Ascending aorta (tissue), 2 donors: ENCODE data around the gene YEATS2. TPM values are rescaled to one million over a fixed set of nuclear protein-coding genes. Genes with fewer than 3 reads are reported as not detected.

Source experiments
- DNase-seq, 2 donors: peaks; one replicate each; pipeline ENCODE4 v3.0.0-alpha.2; 2019; ENCODE audit warnings: low spot score in 2 of 2
- H3K27ac ChIP-seq, 2 donors: fragments of 200-600 bp; sonication (generic); one replicate each; pipeline ENCODE4 v1.5.1; 2016 to 2017; ENCODE audit warnings: mild to moderate bottlenecking in 1 of 2
- H3K27me3 ChIP-seq: fragments of 200-600 bp; sonication (generic); one replicate; pipeline ENCODE4 v1.5.1; 2017
- H3K36me3 ChIP-seq, 2 donors: fragments of 200-600 bp; sonication (generic); one replicate each; pipeline ENCODE4 v1.5.1; 2016
- H3K4me1 ChIP-seq, 2 donors: fragments of 200-600 bp; sonication (generic); one replicate each; pipeline ENCODE4 v1.5.1; 2016 to 2017; ENCODE audit warnings: mild to moderate bottlenecking in 1 of 2
- H3K4me3 ChIP-seq, 2 donors: fragments of 200-600 bp; sonication (generic); one replicate each; pipeline ENCODE4 v1.5.1; 2016 to 2017; ENCODE audit warnings: mild to moderate bottlenecking in 1 of 2
- H3K9me3 ChIP-seq, 2 donors: fragments of 200-600 bp; sonication (generic); one replicate each; pipeline ENCODE4 v1.5.1; 2016
- intact Hi-C: fragments of 100-400 bp; cut with DNase I; formaldehyde crosslinking; loops from one replicate; pipeline ENCODE4 v1.15.1; 2023
- total RNA-seq: library from RNA; depleted of rRNA; stranded (reverse); fragments of >200 nt; gene quantifications from one replicate; pipeline ENCODE4 v1.1.0, GENCODE V29; 2016
- TF ChIP-seq, protein P1 (sequence below), 3 experiments: fragments of 200-600 bp in 2 of 3; fragments of 450-650 bp in 1 of 3; sonication (generic) in 2 of 3; IDR thresholded peaks; one replicate each; pipeline ENCODE4 v1.5.1; 2016 to 2019; ENCODE audit warnings: antibody characterized with exemption in 3 of 3, mild to moderate bottlenecking in 1 of 3, moderate library complexity in 1 of 3

Gene YEATS2
- total RNA-seq, 1 donor from 2014 or later: 29.2 TPM

DNA sequence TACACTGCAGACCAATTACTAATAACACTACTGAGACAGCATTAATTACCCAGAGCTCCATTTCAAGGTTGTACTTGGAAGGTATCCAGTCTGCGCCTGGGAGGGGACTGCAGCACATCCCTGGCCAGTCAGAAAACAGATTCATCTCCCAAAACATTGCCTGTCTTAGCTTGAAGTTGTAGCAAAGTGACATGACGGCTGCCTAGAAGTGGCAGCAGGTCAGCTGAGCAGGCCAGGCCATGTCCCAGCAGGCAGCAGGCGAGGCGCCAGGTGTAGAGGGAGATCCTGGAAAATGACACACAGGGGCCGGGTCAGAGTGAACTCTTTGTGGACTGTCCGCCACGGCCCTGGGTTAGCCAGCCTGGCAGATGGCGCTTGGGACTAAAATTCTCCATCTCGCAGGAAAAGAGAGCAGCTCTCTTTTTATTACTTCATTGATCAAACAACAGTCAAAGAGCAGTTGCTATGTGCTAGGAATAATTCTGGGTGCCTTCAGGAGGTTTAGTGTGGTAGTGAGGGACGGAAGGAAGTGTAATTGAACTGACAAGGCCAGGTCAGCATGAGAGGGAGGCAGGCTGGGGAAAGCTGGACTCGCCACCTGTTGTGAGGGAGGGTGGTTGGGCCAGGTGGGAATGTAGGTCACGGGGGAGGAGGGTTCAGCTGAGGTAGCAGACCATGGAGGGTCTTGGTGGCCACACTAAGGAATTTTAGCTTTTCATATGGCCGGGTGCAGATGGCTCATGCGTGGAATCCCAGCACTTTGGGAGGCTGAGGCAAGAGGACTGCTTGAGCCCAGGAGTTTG lies 129.1 kb downstream of the YEATS2 start:
- Histone ChIP-seq H3K9me3 (no peaks in the 10 kb centered on the region), H3K27me3 (no peaks in the 10 kb centered on the region), H3K36me3 (peaks cover 4 to 18% of the 10 kb centered on the region in 2 donors), H3K4me1 (peaks cover 6 to 8% of the 10 kb centered on the region in 2 donors), H3K4me3 (no peak overlapping the region), H3K27ac (no peak overlapping the region)
- intact Hi-C loops: no loop called here
- no peak for DNase-seq
- TF ChIP-seq, protein P1, sequence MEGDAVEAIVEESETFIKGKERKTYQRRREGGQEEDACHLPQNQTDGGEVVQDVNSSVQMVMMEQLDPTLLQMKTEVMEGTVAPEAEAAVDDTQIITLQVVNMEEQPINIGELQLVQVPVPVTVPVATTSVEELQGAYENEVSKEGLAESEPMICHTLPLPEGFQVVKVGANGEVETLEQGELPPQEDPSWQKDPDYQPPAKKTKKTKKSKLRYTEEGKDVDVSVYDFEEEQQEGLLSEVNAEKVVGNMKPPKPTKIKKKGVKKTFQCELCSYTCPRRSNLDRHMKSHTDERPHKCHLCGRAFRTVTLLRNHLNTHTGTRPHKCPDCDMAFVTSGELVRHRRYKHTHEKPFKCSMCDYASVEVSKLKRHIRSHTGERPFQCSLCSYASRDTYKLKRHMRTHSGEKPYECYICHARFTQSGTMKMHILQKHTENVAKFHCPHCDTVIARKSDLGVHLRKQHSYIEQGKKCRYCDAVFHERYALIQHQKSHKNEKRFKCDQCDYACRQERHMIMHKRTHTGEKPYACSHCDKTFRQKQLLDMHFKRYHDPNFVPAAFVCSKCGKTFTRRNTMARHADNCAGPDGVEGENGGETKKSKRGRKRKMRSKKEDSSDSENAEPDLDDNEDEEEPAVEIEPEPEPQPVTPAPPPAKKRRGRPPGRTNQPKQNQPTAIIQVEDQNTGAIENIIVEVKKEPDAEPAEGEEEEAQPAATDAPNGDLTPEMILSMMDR (IDR thresholded peaks at IDR 0.05): no peak

DNA sequence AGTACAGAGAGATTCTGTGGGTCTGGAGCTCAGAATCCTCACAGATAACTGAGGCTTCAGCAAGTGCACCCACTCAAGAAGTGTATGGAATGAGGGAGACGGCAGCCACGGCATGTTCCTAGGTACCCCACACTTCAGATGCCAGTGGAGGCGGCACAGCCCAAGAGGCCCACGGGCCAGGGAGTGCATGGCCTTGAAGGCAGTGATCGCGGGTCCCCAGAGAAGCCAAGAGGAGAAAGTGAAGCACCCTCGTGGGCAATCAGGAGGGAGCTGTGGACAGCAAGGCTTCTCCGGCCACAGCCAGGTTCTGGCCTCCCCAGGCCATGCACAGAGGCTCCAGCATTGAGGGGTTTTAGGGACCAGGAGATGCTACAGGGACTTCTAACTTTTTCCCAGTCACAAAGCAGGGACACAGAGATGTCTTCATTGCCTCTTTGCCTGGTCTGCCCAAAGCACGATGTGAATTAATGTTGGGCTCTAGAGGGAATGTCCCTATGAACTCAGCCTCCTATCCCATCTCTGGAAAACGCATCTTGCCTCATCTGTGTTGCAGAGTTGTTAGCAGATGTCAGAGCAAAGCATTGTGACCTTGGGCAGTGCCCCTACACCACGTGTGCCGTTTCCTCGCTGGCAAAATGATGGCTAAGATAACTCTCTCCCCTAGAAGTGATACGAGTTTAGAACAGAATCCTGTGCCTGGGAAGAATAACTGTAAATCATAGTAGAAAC lies 130.4 kb downstream of the YEATS2 start:
- H3K4me3 ChIP-seq: no peak overlapping the region
- no peak for DNase-seq
- TF ChIP-seq, protein P1 (IDR thresholded peaks at IDR 0.05): no peak
- H3K27ac ChIP-seq: no peak overlapping the region
- intact Hi-C loops: no loop called here
- H3K4me1 ChIP-seq: peaks cover 6 to 8% of the 10 kb centered on the region in 2 donors
- H3K36me3 ChIP-seq: peaks cover 12 to 26% of the 10 kb centered on the region in 2 donors
- H3K27me3 ChIP-seq: no peaks in the 10 kb centered on the region
- no peaks in the 10 kb centered on the region for H3K9me3 ChIP-seq

DNA sequence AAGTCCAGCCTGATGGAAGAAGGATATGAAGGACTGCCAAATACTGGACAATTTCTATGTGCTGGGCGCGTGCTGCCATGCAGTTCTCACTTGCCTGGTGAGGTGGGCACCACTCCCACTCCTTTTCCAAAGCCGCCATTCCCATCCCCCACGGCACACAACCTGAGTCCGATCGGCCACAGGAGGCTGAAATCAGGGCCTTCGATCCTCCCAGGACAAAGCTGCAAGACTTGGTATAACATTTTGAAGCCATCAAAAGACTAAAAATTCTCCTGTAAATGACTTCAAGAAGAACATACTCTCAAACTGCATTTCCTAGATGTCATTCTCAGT lies 130.9 kb downstream of the YEATS2 start:
- Histone ChIP-seq H3K4me3 (no peak overlapping the region), H3K4me1 (peaks cover 6 to 8% of the 10 kb centered on the region in 2 donors), H3K27ac (no peak overlapping the region), H3K27me3 (no peaks in the 10 kb centered on the region), H3K9me3 (no peaks in the 10 kb centered on the region), H3K36me3 (peaks cover 17 to 31% of the 10 kb centered on the region in 2 donors)
- no peak for DNase-seq
- TF ChIP-seq, protein P1 (IDR thresholded peaks at IDR 0.05): no peak
- intact Hi-C loops: no loop called here

DNA sequence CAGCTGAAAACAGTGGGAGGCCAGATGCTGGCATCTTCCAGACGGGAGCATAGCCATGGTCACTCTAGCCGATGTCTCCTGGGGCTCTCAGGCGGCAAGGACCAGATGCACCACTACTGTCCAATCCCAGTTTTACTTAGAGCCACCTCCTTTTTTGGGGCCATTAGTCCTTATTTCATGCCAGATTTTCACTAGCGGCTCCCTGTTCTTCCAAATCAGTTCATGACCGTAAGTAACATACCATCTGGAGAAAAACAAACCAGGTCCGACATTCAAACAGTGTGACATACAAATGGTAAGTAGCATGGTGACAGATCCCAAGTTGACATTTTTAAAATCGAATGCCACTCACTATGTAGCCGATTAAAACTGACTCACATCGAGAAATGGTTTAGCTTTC lies 131.9 kb downstream of the YEATS2 start:
- H3K36me3 ChIP-seq: peaks cover 19 to 40% of the 10 kb centered on the region in 2 donors
- H3K27ac ChIP-seq: no peak overlapping the region
- no peaks in the 10 kb centered on the region for H3K9me3 ChIP-seq
- intact Hi-C loops: no loop called here
- TF ChIP-seq, protein P1 (IDR thresholded peaks at IDR 0.05): no peak
- no peaks in the 10 kb centered on the region for H3K27me3 ChIP-seq
- no peak for DNase-seq
- H3K4me1 ChIP-seq: peaks cover 5 to 8% of the 10 kb centered on the region in 2 donors
- H3K4me3 ChIP-seq: no peak overlapping the region

DNA sequence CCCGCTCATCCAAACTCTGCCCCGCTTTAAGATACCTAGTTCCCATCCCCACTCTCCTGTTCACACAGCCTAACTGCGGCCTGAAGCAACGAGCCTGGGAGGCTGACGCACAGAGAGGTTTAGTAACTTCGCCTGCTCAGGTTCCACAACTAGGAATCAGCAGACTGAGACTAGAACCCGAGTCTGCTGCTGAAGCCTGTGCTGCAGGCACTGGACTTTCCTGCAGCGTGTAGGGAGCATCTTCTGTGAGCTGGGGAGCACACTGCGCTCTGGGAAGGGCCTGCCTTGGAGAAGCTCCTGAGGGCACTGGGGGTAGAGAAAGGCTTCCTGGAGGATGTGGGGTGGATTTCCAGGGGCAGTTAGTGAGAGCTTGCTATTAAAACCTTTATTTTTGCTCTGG lies 132.6 kb downstream of the YEATS2 start:
- Histone ChIP-seq H3K27me3 (no peaks in the 10 kb centered on the region), H3K27ac (no peak overlapping the region), H3K4me1 (peaks cover 0 to under 1% of the 10 kb centered on the region in 2 donors), H3K4me3 (no peak overlapping the region), H3K9me3 (no peaks in the 10 kb centered on the region), H3K36me3 (peaks cover 19 to 41% of the 10 kb centered on the region in 2 donors)
- TF ChIP-seq, protein P1 (IDR thresholded peaks at IDR 0.05): no peak
- intact Hi-C loops: no loop called here
- no peak for DNase-seq
